PC-3 (cell line): ENCODE results near the gene CEACAM7. TPM values are rescaled to one million over a fixed set of nuclear protein-coding genes. Genes with fewer than 3 reads are reported as not detected.

Source experiments
- ATAC-seq: fragments of 200-7000 bp; cut with Tn5 transposase; 2 replicates; pipeline ENCODE4 v1.9.1; 2020; ENCODE audit warnings: mild to moderate bottlenecking, moderate library complexity
- BruUV-seq: library from RNA; stranded (reverse); fragments of 400-500 nt; replicated peaks from 2 replicates; lab custom pipeline; 2021; lab: Mats Ljungman, UMichigan
- CTCF ChIA-PET: fragments of 300-600 bp; sonication (Branson Sonifier 250); formaldehyde crosslinking; loops from one replicate; lab custom pipeline; 2022; ENCODE audit warnings: antibody characterized with exemption; lab: Charles Lee
- POLR2A ChIA-PET: fragments of 300-600 bp; sonication (Branson Sonifier 250); formaldehyde crosslinking; loops from one replicate; lab custom pipeline; 2022; ENCODE audit warnings: antibody characterized with exemption; ENCODE audit not compliant: unreplicated experiment; lab: Charles Lee
- DNase-seq: peaks from one replicate; pipeline ENCODE4 v3.0.0-alpha.2; 2015
- H2AFZ ChIP-seq: fragments of 300-600 bp; sonication (generic); 2 replicates; pipeline ENCODE4 v1.6.0; 2016; ENCODE audit warnings: antibody characterized with exemption, low read length
- H3F3A ChIP-seq: fragments of 300-600 bp; sonication (generic); one replicate; pipeline ENCODE4 v1.6.0; 2017; ENCODE audit warnings: antibody characterized with exemption, low read length, control low read depth, mild to moderate bottlenecking; ENCODE audit not compliant: unreplicated experiment
- H3K27ac ChIP-seq: fragments of 300-600 bp; sonication (generic); 2 replicates; pipeline ENCODE4 v1.5.1; 2016; ENCODE audit warnings: mild to moderate bottlenecking, low read length
- H3K27me3 ChIP-seq: fragments of 300-600 bp; sonication (generic); 2 replicates; pipeline ENCODE4 v1.6.1; 2016; ENCODE audit warnings: low read length, mixed read lengths
- H3K36me3 ChIP-seq: fragments of 300-600 bp; sonication (generic); 2 replicates; pipeline ENCODE4 v1.6.1; 2016; ENCODE audit warnings: low read depth, mixed run types, low read length, mixed read lengths
- H3K4me1 ChIP-seq: fragments of 300-600 bp; sonication (generic); 2 replicates; pipeline ENCODE4 v1.5.1; 2016; ENCODE audit warnings: low read length; ENCODE audit not compliant: insufficient read depth
- H3K4me2 ChIP-seq: fragments of 300-600 bp; sonication (generic); 2 replicates; pipeline ENCODE4 v1.6.0; 2016; ENCODE audit warnings: low read length
- H3K4me3 ChIP-seq: fragments of 300-600 bp; sonication (generic); 2 replicates; pipeline ENCODE4 v1.5.1; 2016; ENCODE audit warnings: mild to moderate bottlenecking, low read length, mixed read lengths
- H3K79me2 ChIP-seq: fragments of 300-600 bp; sonication (generic); 2 replicates; pipeline ENCODE4 v1.6.1; 2017; ENCODE audit warnings: low read length, mixed read lengths
- H3K9ac ChIP-seq: fragments of 300-600 bp; sonication (generic); 2 replicates; pipeline ENCODE4 v1.6.0; 2016; ENCODE audit warnings: mild to moderate bottlenecking, low read length
- H3K9me2 ChIP-seq: fragments of 300-600 bp; sonication (generic); replicated peaks from 2 replicates; pipeline ENCODE4 v1.6.1; 2016; ENCODE audit warnings: mixed run types, low read length, mixed read lengths
- H3K9me3 ChIP-seq: fragments of 300-600 bp; sonication (generic); 2 replicates; pipeline ENCODE4 v1.6.1; 2016; ENCODE audit warnings: low read length, mixed read lengths
- H4K20me1 ChIP-seq: fragments of 300-600 bp; sonication (generic); 2 replicates; pipeline ENCODE4 v1.6.1; 2016; ENCODE audit warnings: low read length, mixed read lengths
- CTCF ChIP-seq: fragments of 300-600 bp; sonication (generic); conservative IDR thresholded peaks from 2 replicates; pipeline ENCODE4 v1.5.1; 2017; ENCODE audit warnings: antibody characterized with exemption, low read depth, mild to moderate bottlenecking, low read length
- EZH2 ChIP-seq: fragments of 300-600 bp; sonication (generic); IDR thresholded peaks from one replicate; pipeline ENCODE4 v1.6.1; 2017; ENCODE audit warnings: antibody characterized with exemption, mild to moderate bottlenecking, low read length; ENCODE audit not compliant: unreplicated experiment
- EZH2phosphoT487 ChIP-seq: fragments of 300-600 bp; sonication (generic); IDR thresholded peaks from 2 replicates; pipeline ENCODE4 v1.6.1; 2018; ENCODE audit warnings: mild to moderate bottlenecking, antibody characterized with exemption, low read length, borderline replicate concordance
- intact Hi-C: fragments of 100-400 bp; cut with micrococcal nuclease; formaldehyde crosslinking; loops from 2 replicates; pipeline ENCODE4 v1.9.0; 2023
- total RNA-seq: library from RNA; depleted of rRNA; stranded (reverse); fragments of >200 nt; gene quantifications from 2 replicates; pipeline ENCODE4 v1.2.3, GENCODE V29; 2014

Gene CEACAM7
- total RNA-seq, 1 experiment from 2014 or later: not detected

DNA sequence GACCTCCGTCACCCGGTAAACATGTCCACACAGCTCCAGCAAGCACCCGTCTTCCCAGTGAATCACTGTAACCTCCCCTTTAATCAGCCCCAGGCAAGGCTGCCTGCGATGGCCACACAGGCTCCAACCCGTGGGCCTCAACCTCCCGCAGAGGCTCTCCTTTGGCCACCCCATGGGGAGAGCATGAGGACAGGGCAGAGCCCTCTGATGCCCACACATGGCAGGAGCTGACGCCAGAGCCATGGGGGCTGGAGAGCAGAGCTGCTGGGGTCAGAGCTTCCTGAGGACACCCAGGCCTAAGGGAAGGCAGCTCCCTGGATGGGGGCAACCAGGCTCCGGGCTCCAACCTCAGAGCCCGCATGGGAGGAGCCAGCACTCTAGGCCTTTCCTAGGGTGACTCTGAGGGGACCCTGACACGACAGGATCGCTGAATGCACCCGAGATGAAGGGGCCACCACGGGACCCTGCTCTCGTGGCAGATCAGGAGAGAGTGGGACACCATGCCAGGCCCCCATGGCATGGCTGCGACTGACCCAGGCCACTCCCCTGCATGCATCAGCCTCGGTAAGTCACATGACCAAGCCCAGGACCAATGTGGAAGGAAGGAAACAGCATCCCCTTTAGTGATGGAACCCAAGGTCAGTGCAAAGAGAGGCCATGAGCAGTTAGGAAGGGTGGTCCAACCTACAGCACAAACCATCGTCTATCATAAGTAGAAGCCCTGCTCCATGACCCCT, 11.3 kb upstream of the CEACAM7 start:
- ChIA-PET POLR2A (interaction anchor here (0.6 kb wide), 1 partner anchor 243 kb away, joined by 9 read pairs; no protein-coding TSS in a partner anchor), CTCF (no interaction called here)
- TF ChIP-seq EZH2 (no peak), EZH2phosphoT487 (no peak), CTCF (no peak)
- H3K27me3 ChIP-seq: peaks cover 4% of the 10 kb centered on the region; the same call in 1 of the 2 replicates
- DNase-seq (no peak), ATAC-seq (no peak)
- intact Hi-C loops: no loop called here
- H3K9me2 ChIP-seq: no peaks in the 10 kb centered on the region
- no peak overlapping the region for H3K9ac ChIP-seq
- no peak overlapping the region for H3K4me2 ChIP-seq
- no peaks in the 10 kb centered on the region for H3F3A ChIP-seq
- no TSS peak for BruUV-seq
- peaks cover 7% of the 10 kb centered on the region; the same call in 1 of the 2 replicates for H3K4me1 ChIP-seq
- H2AFZ ChIP-seq: no peak overlapping the region
- no peaks in the 10 kb centered on the region for H3K9me3 ChIP-seq
- no peaks in the 10 kb centered on the region for H3K36me3 ChIP-seq
- H4K20me1 ChIP-seq: no peaks in the 10 kb centered on the region
- no peak overlapping the region for H3K4me3 ChIP-seq
- no peak overlapping the region for H3K27ac ChIP-seq
- H3K79me2 ChIP-seq: no peaks in the 10 kb centered on the region

DNA sequence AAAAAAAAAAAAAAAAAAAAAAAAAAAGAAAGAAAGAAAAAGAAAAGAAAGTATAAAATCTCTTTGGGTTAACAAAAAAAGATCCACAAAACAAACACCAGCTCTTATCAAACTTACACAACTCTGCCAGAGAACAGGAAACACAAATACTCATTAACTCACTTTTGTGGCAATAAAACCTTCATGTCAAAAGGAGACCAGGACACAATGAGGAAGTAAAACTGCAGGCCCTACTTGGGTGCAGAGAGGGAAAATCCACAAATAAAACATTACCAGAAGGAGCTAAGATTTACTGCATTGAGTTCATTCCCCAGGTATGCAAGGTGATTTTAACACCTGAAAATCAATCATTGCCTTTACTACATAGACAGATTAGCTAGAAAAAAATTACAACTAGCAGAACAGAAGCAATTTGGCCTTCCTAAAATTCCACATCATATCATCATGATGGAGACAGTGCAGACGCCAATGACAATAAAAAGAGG, 10.7 kb upstream of the CEACAM7 start:
- Histone ChIP-seq H3K9me2 (no peaks in the 10 kb centered on the region), H3K79me2 (no peaks in the 10 kb centered on the region), H3K4me3 (no peak overlapping the region), H3K27ac (no peak overlapping the region), H3F3A (no peaks in the 10 kb centered on the region), H3K27me3 (peaks cover 4% of the 10 kb centered on the region; the same call in 1 of the 2 replicates), H3K4me1 (peaks cover 7% of the 10 kb centered on the region; the same call in 1 of the 2 replicates), H3K9me3 (no peaks in the 10 kb centered on the region), H2AFZ (no peak overlapping the region), H3K4me2 (no peak overlapping the region), H3K9ac (no peak overlapping the region), H4K20me1 (no peaks in the 10 kb centered on the region), H3K36me3 (no peaks in the 10 kb centered on the region)
- intact Hi-C loops: no loop called here
- ChIA-PET POLR2A (interaction anchor here (0.6 kb wide), 1 partner anchor 243 kb away, joined by 9 read pairs; no protein-coding TSS in a partner anchor), CTCF (no interaction called here)
- BruUV-seq: no TSS peak
- DNase-seq: no peak
- TF ChIP-seq EZH2phosphoT487: no peak
- no peak for TF ChIP-seq EZH2
- no peak for TF ChIP-seq CTCF
- ATAC-seq: no peak
